GM21825 (cell line): ENCODE results near the gene PRXL2A.
"Not testable (repeated sequence)": the region's sequence is repeated elsewhere in the genome, so short reads cannot be mapped to it uniquely, and the experiment has no call there.

Experiments
- ATAC-seq: cut with Tn5 transposase; IDR thresholded peaks from one replicate; pipeline ENCODE4 v1.9.1; 2021; ENCODE audit warnings: mild to moderate bottlenecking, moderate library complexity; ENCODE audit not compliant: unreplicated experiment

PRXL2A gene

DNA sequence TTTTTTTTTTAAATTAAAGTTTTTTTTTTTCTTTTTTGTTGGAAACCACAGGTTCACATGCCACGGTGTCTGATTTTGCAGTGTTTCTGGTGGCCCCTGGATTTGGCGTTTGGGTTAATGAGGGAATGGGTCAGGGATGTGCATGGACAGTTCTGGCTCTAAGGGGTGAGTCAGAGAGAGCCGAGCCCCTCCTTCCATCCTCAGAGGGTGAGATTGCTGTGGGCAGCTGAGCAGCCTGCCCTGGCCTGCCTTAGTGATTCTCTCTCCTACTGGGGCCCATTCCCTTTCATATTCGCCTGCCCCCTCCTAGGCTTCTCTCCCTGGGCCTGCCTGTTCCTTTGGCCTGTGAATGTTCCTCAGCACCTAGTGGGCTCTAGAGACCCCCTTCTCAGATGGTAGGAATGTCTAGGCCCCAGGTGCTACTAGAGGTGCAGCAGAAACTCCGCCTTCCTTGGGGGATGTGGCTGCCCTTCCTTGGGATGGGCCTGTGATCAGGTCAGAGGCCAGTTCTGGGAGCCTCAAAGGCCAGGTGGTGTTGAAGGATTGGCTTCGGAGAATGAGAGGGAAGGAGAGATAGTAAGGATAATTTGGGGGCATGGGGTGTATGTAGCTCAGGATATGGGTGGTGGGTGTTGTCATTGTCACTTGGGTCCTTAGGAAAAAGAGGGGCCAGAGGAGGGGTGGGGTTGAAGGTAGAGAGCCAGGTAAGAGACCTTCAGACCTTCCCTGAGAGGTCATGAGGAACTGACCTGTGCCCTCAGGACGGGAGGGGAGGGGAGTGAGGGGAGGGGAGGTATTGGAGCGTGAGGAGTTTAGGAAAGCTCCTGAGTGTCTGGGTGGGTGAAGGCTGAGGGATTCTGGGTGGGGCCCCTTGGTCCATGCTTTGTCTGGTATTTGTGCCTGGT is 65.6 kb downstream of the PRXL2A start:
- ATAC-seq = no peak

- ATAC-seq = no peak
Measured at GRCh38 chr10:80474597-80474910, 66.2 kb downstream of the PRXL2A start.

DNA sequence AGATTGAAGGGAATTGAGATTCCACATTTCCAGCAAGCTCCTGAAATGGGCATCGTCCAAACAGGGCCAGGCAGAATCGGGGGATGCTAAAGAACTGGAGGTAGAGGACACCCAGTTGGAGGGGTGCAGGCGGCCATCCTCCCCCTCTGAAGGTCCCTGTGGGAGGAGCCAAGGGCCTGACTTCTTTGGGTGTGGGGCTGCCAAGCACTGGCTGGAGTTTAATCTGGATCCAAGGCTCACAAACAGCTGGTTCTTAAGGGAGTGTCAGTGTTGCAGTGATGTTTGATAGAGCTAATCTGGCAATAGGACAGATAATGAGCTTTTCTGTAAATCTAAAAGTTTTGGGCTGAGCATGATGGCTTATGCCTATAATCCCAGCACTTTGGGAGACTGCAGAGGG is 66.6 kb downstream of the PRXL2A start:
- ATAC-seq = no peak

GRCh38 chr10:80475641-80476040 is 67.3 kb downstream of the PRXL2A start:
- not testable (repeated sequence) for ATAC-seq

DNA sequence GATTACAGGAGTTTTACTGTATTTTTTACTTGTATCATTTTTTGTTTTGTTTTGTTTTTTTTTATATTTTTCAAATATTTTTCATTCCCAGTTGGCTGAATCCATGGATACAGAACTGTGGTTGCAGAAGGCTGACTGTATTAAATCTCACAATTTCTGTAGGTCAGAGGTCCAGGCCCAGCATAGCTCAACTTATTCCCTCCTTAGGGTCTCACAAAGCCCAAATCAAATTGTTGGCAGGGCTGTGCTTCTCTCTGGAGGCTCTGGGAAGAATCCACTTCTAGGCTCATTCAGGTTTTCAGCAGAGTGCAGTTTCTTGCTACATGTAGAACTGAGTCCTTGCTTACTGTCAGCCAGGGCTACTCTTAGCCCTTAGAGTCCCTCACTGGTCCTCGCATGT is 68.3 kb downstream of the PRXL2A start:
- no peak for ATAC-seq

GRCh38 chr10:80477813-80478212 is 69.5 kb downstream of the PRXL2A start:
- ATAC-seq = no peak

GRCh38 chr10:80480373-80480772 is 72.0 kb downstream of the PRXL2A start:
- not testable (repeated sequence) for ATAC-seq

DNA sequence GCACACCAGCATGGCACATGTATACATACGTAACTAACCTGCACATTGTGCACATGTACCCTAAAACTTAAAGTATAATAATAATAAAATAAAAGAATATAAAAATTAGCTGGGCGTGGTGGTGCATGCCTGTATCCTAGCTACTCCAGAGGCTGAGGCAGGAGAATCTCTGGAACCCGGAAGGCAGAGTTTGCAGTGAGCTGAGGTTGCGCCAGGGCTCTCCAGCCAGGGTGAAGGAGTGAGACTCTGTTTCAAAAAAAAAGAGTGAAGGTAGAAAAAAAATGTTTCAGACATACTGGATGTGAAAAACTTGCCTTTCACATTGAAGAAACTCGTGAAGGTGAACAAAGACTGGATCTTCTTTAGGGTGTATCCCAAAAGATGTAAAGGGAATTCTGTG is 72.5 kb downstream of the PRXL2A start:
- ATAC-seq = no peak

DNA sequence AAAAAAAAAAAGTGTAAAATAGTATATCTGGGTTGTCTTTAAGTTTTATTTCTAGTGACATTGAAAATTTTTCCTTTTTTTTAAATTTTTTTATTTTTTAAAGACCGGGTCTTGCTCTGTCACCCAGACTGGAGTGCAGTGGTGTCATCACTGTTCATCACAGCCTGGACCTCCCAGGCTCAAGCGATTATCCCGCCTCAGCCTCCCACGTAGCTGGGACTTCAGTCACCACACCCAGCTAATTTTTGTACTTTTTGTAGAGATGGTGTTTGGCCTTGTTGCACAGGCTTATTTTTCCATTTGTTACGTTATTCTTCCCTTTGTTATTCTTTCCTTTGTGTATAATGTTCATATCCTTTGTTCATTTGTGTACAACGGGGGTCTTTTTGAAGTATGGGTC is 75.9 kb downstream of the PRXL2A start:
- ATAC-seq = no peak

GRCh38 chr10:80484676-80485075 is 76.3 kb downstream of the PRXL2A start:
- no peak for ATAC-seq

DNA sequence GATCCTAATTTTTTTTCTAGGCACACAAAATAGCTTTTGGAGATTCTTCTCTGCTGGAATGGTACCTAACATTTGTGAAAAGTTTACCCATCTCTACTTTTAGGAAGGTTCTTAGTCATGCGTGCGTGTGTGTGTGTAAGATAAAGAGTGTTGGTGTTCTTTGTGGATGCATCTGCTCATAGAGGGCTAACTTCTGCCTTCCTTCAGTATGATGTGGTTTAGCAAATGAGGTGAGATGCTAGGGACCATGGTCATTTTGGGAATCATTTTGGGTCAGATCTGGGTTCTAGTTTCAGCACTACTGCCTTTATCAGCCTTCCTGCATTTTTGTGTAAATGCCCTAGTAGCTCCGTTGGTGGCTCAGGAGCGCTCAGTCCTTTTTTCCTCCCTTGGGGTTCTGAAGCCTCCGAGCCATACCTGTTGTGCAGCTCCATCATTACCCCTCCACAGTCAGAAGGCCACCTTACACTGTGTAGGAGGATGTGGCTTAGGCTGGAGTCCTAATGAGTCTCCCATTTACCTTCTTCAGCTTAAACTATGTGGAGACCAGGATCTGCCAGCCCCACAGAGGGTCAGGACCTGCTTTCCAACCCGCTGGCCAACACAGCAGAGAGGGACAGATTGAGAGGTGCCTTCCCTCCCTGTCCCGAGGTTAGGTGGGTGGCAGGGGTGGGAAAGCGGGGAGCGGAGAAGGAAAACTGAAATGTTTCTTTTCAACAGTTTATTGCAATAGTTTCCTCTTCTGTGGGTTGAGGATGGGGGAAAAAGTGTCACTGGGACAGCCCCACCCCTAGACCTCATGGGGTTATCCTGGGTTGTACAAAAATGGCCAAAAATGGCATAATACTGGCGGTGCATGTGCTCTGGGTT is 77.0 kb downstream of the PRXL2A start:
- ATAC-seq = no peak

- no peak for ATAC-seq
Measured at GRCh38 chr10:80485946-80486764, 77.8 kb downstream of the PRXL2A start.
